K562 (cell line): ENCODE results near the gene POLR3G. TPM values are rescaled to one million over a fixed set of nuclear protein-coding genes. Genes with fewer than 3 reads are reported as not detected.
A peak's percentile ranks its signal among the peaks of the same experiment; 100 is the strongest.

Experiments
- CBX3 ChIP-seq, 2 experiments: IDR thresholded peaks; 1 replicate in 1 of 2; 2 replicates in 1 of 2; pipeline ENCODE4 v1.6.1; 2012; ENCODE audit warnings: inconsistent platforms in 2 of 2, low read length in 2 of 2, borderline replicate concordance in 1 of 2, control low read depth in 1 of 2
- CC2D1A ChIP-seq: fragments of 450-650 bp; IDR thresholded peaks from 2 replicates; pipeline ENCODE4 v1.6.1; 2017; ENCODE audit warnings: mild to moderate bottlenecking
- GATAD2B ChIP-seq: fragments of 450-650 bp; IDR thresholded peaks from 2 replicates; pipeline ENCODE4 v1.6.1; 2017; ENCODE audit warnings: mild to moderate bottlenecking, borderline replicate concordance
- MTA1 ChIP-seq: fragments of 450-650 bp; IDR thresholded peaks from 2 replicates; pipeline ENCODE4 v1.6.1; 2017; ENCODE audit warnings: borderline replicate concordance
- POLR2AphosphoS5 ChIP-seq: IDR thresholded peaks from 2 replicates; pipeline ENCODE4 v1.6.1; 2011; ENCODE audit warnings: mild to moderate bottlenecking, low read depth, low read length, moderate library complexity; ENCODE audit not compliant: control insufficient read depth, insufficient read depth
- TRIM28 ChIP-seq: fragments of 450-650 bp; IDR thresholded peaks from 2 replicates; pipeline ENCODE4 v1.6.1; 2017
- UBTF ChIP-seq, 2 experiments: IDR thresholded peaks; 2 replicates each; pipeline ENCODE4 v1.6.1; 2012; ENCODE audit warnings: improper control_type of control experiment in 2 of 2, low read depth in 2 of 2, low read length in 2 of 2, borderline replicate concordance in 1 of 2
- ZNF644 ChIP-seq: fragments of 200-800 bp; sonication (Bioruptor generic); IDR thresholded peaks from 2 replicates; pipeline ENCODE4 v1.6.1; 2016; ENCODE audit warnings: low read depth, missing genetic modification characterization, missing compliant biosample characterization
- polyA plus RNA-seq, 8 experiments: library from polyadenylated mRNA; depleted of rRNA in 4 of 8; stranded (reverse) in 5 of 8; unstranded in 3 of 8; fragments of >200 nt; fragmentation: Nextera tagmentation in 2 of 8; fragmentation: Illumina TruSeq in 1 of 8; extraction: Ambion mirVana in 2 of 8; extraction: Trizol in 1 of 8; gene quantifications; 2 replicates each; pipeline versions ENCODE4 v1.2.1 to v1.2.3, GENCODE V29; 2011 to 2014; ENCODE audit warnings: inconsistent platforms in 1 of 8, missing spikeins in 1 of 8
- total RNA-seq, 7 experiments: library from RNA; depleted of rRNA in 6 of 7; stranded (reverse); fragments of >200 nt in 6 of 7; fragmentation: Illumina TruSeq in 2 of 7; extraction: Trizol in 2 of 7; gene quantifications; 2 replicates each; pipeline versions ENCODE4 v1.2.1 to v1.2.3, GENCODE V29; 2011 to 2021; ENCODE audit warnings: low replicate concordance in 1 of 7
- TF ChIP-seq, protein P1 (sequence below), 2 experiments: fragments of 450-650 bp; formaldehyde crosslinking in 1 of 2; IDR thresholded peaks; 2 replicates each; pipeline versions ENCODE4 v1.4.0 to v1.6.1; 2014 to 2020; ENCODE audit warnings: mild to moderate bottlenecking in 2 of 2, borderline replicate concordance in 1 of 2, low read depth in 1 of 2
- TF ChIP-seq, protein P2 (sequence below), 3 experiments: IDR thresholded peaks in 2 of 3; conservative IDR thresholded peaks in 1 of 3; 2 replicates each; pipeline ENCODE4 v1.5.1; 2011 to 2012; ENCODE audit warnings: low read length in 3 of 3, mild to moderate bottlenecking in 3 of 3, control low read depth in 2 of 3, improper control_type of control experiment in 1 of 3, inconsistent platforms in 1 of 3, low read depth in 1 of 3, mixed read lengths in 1 of 3, moderate library complexity in 1 of 3; ENCODE audit not compliant: insufficient read depth in 2 of 3

The POLR3G gene
- total and polyA plus RNA-seq, 9 of the 15 experiments (the other 6 are each of a cell fraction or from before 2014, with no cell fraction given): 39.0 to 111 (median 59.0) TPM

- peak; percentile 44; the same call in 1 of the 2 replicates for TF ChIP-seq GATAD2B
- 0 out of 4 replicates have a peak, but pooled peaks of 1 of the 2 experiments have one; percentile 57 for TF ChIP-seq UBTF (IDR thresholded peaks at IDR 0.05; ENCODE audit: borderline replicate concordance in 1 of 2, low read depth in 2 of 2, low read length in 2 of 2)
- TF ChIP-seq, protein P1, sequence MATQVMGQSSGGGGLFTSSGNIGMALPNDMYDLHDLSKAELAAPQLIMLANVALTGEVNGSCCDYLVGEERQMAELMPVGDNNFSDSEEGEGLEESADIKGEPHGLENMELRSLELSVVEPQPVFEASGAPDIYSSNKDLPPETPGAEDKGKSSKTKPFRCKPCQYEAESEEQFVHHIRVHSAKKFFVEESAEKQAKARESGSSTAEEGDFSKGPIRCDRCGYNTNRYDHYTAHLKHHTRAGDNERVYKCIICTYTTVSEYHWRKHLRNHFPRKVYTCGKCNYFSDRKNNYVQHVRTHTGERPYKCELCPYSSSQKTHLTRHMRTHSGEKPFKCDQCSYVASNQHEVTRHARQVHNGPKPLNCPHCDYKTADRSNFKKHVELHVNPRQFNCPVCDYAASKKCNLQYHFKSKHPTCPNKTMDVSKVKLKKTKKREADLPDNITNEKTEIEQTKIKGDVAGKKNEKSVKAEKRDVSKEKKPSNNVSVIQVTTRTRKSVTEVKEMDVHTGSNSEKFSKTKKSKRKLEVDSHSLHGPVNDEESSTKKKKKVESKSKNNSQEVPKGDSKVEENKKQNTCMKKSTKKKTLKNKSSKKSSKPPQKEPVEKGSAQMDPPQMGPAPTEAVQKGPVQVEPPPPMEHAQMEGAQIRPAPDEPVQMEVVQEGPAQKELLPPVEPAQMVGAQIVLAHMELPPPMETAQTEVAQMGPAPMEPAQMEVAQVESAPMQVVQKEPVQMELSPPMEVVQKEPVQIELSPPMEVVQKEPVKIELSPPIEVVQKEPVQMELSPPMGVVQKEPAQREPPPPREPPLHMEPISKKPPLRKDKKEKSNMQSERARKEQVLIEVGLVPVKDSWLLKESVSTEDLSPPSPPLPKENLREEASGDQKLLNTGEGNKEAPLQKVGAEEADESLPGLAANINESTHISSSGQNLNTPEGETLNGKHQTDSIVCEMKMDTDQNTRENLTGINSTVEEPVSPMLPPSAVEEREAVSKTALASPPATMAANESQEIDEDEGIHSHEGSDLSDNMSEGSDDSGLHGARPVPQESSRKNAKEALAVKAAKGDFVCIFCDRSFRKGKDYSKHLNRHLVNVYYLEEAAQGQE (IDR thresholded peaks at IDR 0.05; ENCODE audit: borderline replicate concordance): peak; percentile 55; the same call in 1 of the 2 replicates
- TF ChIP-seq, protein P1 (CRISPR knock-in tag; IDR thresholded peaks at IDR 0.05; ENCODE audit: low read depth): no peak
- TF ChIP-seq, protein P2, sequence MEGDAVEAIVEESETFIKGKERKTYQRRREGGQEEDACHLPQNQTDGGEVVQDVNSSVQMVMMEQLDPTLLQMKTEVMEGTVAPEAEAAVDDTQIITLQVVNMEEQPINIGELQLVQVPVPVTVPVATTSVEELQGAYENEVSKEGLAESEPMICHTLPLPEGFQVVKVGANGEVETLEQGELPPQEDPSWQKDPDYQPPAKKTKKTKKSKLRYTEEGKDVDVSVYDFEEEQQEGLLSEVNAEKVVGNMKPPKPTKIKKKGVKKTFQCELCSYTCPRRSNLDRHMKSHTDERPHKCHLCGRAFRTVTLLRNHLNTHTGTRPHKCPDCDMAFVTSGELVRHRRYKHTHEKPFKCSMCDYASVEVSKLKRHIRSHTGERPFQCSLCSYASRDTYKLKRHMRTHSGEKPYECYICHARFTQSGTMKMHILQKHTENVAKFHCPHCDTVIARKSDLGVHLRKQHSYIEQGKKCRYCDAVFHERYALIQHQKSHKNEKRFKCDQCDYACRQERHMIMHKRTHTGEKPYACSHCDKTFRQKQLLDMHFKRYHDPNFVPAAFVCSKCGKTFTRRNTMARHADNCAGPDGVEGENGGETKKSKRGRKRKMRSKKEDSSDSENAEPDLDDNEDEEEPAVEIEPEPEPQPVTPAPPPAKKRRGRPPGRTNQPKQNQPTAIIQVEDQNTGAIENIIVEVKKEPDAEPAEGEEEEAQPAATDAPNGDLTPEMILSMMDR (IDR thresholded peaks at IDR 0.05 in 2 of 3, conservative IDR thresholded peaks at IDR 0.05 in 1 of 3; ENCODE audit: insufficient read depth in 2 of 3, low read depth in 1 of 3, low read length in 3 of 3): peak; percentile 67 to 91 (median 86)
- peak in 1 of 2 experiments; percentile 15; a peak in 1 of 3 replicates for TF ChIP-seq CBX3 (IDR thresholded peaks at IDR 0.05; ENCODE audit: borderline replicate concordance in 1 of 2, low read length in 2 of 2)
- peak; percentile 25; the same call in 1 of the 2 replicates for TF ChIP-seq MTA1
- 0 out of 2 replicates have a peak, but pooled peaks have one; percentile 19 for TF ChIP-seq TRIM28
- TF ChIP-seq POLR2AphosphoS5: 0 out of 2 replicates have a peak, but pooled peaks have one; percentile 17
- peak; percentile 79; the same call in 1 of the 2 replicates for TF ChIP-seq CC2D1A
- 0 out of 2 replicates have a peak, but pooled peaks have one; percentile 21 for TF ChIP-seq ZNF644 (tag)
Observed at GRCh38 chr5:90529939-90530677, 55.4 kb downstream of the POLR3G start (continued).
